HEK293T (cell line): ENCODE results near the gene ODAD3.

ENCODE experiments used
- BHLHE40 ChIP-seq: fragments of 450-650 bp; IDR thresholded peaks from 2 replicates; pipeline ENCODE4 v1.6.1; 2016; ENCODE audit warnings: mild to moderate bottlenecking, moderate library complexity, borderline replicate concordance
- ELF4 ChIP-seq: fragments of 450-650 bp; IDR thresholded peaks from 2 replicates; pipeline ENCODE4 v1.6.1; 2017; ENCODE audit warnings: antibody characterized with exemption
- FOXA1 ChIP-seq: fragments of 450-650 bp; IDR thresholded peaks from 2 replicates; pipeline ENCODE4 v1.6.1; 2016; ENCODE audit warnings: mild to moderate bottlenecking
- FOXK2 ChIP-seq: fragments of 450-650 bp; IDR thresholded peaks from 2 replicates; pipeline ENCODE4 v1.6.1; 2016; ENCODE audit warnings: mild to moderate bottlenecking
- FOXM1 ChIP-seq: fragments of 450-650 bp; IDR thresholded peaks from 2 replicates; pipeline ENCODE4 v1.6.1; 2017; ENCODE audit warnings: mild to moderate bottlenecking, borderline replicate concordance
- HDGF ChIP-seq: fragments of 450-650 bp; IDR thresholded peaks from 2 replicates; pipeline ENCODE4 v1.6.1; 2017; ENCODE audit warnings: antibody characterized with exemption, borderline replicate concordance
- L3MBTL2 ChIP-seq: fragments of 450-650 bp; conservative IDR thresholded peaks from 2 replicates; pipeline ENCODE4 v1.6.1; 2016; ENCODE audit warnings: mild to moderate bottlenecking
- SP1 ChIP-seq: fragments of 450-650 bp; IDR thresholded peaks from 2 replicates; pipeline ENCODE4 v1.6.1; 2017
- SUZ12 ChIP-seq: fragments of 450-650 bp; IDR thresholded peaks from 2 replicates; pipeline ENCODE4 v1.6.1; 2016; ENCODE audit warnings: mild to moderate bottlenecking
- TARDBP ChIP-seq: fragments of 450-650 bp; IDR thresholded peaks from 2 replicates; pipeline ENCODE4 v1.6.1; 2016
- TF ChIP-seq, protein P1 (sequence below): fragments of 450-650 bp; IDR thresholded peaks from 2 replicates; pipeline ENCODE4 v1.6.1; 2016

- TF ChIP-seq FOXA1 (no peak), BHLHE40 (no peak), SUZ12 (no peak), HDGF (no peak), FOXM1 (no peak), FOXK2 (no peak), TARDBP (no peak), ELF4 (no peak), SP1 (no peak), L3MBTL2 (no peak)
- TF ChIP-seq, protein P1, sequence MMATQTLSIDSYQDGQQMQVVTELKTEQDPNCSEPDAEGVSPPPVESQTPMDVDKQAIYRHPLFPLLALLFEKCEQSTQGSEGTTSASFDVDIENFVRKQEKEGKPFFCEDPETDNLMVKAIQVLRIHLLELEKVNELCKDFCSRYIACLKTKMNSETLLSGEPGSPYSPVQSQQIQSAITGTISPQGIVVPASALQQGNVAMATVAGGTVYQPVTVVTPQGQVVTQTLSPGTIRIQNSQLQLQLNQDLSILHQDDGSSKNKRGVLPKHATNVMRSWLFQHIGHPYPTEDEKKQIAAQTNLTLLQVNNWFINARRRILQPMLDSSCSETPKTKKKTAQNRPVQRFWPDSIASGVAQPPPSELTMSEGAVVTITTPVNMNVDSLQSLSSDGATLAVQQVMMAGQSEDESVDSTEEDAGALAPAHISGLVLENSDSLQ = no peak
Observed at GRCh38 chr19:11458236-11458900, 23.4 kb upstream of the ODAD3 start.
